ENCODE measurements around the gene UBL4B.

Gene UBL4B

DNA sequence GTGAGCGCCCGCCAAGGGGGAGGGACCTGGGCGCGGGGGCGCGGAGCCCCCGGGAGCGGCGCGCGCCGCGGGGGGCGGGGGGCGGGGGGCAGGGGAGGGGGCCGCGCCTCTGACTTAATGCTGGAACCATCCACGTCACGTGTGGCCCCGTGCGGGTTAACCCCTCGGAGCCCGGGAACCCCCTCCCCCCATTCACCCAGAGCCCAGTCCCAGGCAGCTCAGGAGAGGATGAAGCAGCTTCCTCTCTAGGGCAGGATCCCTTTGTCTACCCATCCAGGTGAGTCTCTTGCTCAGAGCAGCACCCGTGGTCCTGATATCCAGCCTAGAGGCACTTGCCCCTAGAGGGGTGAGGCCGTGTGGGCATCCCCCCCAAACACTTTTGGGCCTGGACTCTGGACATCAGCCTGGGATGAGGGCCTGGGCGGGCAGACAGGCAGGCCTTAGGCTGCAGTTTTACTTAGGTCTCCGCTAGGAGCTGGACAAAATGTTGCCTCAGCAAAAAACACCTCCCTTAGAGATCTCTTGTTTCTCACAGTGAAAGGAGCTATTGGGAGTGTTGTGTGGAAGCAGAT is 41.5 kb upstream of the UBL4B start, which contains the start of gene ALX3:
Gene ALX3 (minus strand): TSS at position 2 of the 572 bp plus-strand sequence. CDS start 60 bp downstream, outside the sequence.
- Histone ChIP-seq H3K9me3 (ENCODE audit: control insufficient read depth, insufficient read depth, low read depth, low read length) (no peaks in the 10 kb centered on the region), H3K4me1 (ENCODE audit: control insufficient read depth, insufficient read depth, low read length) (no peaks in the 10 kb centered on the region), H3K36me3 (ENCODE audit: control insufficient read depth in 2 of 2, insufficient read depth in 1 of 2, low read length in 2 of 2) (no peaks in the 10 kb centered on the region), H3K4me3 (ENCODE audit: low read depth, low read length) (no peak within 1 kb of the TSS), H3K27ac (ENCODE audit: extremely low read depth, low read depth, low read length) (no peak within 1 kb of the TSS)
- ChIA-PET POLR2A (no interaction called here), CTCF (interaction anchor here (1.0 to 1.8 kb wide), 6 partner anchors 11 to 63 kb away, joined by 3 to 15 read pairs (median 4); no protein-coding TSS in a partner anchor)
- TF ChIP-seq YY2 (tag by site-specific recombination; IDR thresholded peaks at IDR 0.05) (no peak), ZNF335 (tag by site-specific recombination; conservative IDR thresholded peaks at IDR 0.05) (no peak), ZNF600 (tag by site-specific recombination; IDR thresholded peaks at IDR 0.05) (no peak), ZNF777 (tag by site-specific recombination; IDR thresholded peaks at IDR 0.05; ENCODE audit: borderline replicate concordance) (no peak), ZNF785 (tag by site-specific recombination; IDR thresholded peaks at IDR 0.05) (no peak), ZNF140 (tag by site-specific recombination; IDR thresholded peaks at IDR 0.05) (no peak)
- TF ChIP-seq, protein P1, sequence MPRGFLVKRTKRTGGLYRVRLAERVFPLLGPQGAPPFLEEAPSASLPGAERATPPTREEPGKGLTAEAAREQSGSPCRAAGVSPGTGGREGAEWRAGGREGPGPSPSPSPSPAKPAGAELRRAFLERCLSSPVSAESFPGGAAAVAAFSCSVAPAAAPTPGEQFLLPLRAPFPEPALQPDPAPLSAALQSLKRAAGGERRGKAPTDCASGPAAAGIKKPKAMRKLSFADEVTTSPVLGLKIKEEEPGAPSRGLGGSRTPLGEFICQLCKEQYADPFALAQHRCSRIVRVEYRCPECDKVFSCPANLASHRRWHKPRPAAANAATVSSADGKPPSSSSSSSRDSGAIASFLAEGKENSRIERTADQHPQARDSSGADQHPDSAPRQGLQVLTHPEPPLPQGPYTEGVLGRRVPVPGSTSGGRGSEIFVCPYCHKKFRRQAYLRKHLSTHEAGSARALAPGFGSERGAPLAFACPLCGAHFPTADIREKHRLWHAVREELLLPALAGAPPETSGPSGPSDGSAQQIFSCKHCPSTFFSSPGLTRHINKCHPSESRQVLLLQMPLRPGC (tag by site-specific recombination; IDR thresholded peaks at IDR 0.05): no peak
- TF ChIP-seq, protein P2, sequence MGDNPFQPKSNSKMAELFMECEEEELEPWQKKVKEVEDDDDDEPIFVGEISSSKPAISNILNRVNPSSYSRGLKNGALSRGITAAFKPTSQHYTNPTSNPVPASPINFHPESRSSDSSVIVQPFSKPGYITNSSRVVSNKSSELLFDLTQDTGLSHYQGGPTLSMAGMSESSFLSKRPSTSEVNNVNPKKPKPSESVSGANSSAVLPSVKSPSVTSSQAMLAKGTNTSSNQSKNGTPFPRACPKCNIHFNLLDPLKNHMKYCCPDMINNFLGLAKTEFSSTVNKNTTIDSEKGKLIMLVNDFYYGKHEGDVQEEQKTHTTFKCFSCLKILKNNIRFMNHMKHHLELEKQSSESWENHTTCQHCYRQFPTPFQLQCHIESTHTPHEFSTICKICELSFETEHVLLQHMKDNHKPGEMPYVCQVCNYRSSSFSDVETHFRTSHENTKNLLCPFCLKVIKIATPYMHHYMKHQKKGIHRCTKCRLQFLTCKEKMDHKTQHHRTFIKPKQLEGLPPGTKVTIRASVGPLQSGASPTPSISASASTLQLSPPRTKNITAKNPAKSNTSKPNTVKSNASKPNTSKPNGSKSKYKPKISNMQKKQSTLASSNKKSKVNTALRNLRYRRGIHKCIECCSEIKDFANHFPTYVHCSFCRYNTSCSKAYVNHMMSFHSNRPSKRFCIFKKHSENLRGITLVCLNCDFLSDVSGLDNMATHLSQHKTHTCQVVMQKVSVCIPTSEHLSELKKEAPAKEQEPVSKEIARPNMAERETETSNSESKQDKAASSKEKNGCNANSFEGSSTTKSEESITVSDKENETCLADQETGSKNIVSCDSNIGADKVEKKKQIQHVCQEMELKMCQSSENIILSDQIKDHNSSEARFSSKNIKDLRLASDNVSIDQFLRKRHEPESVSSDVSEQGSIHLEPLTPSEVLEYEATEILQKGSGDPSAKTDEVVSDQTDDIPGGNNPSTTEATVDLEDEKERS (tag by site-specific recombination; IDR thresholded peaks at IDR 0.05): no peak
- TF ChIP-seq, protein P3, sequence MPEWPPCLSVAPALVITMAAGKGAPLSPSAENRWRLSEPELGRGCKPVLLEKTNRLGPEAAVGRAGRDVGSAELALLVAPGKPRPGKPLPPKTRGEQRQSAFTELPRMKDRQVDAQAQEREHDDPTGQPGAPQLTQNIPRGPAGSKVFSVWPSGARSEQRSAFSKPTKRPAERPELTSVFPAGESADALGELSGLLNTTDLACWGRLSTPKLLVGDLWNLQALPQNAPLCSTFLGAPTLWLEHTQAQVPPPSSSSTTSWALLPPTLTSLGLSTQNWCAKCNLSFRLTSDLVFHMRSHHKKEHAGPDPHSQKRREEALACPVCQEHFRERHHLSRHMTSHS (tag by site-specific recombination; IDR thresholded peaks at IDR 0.05): no peak

DNA sequence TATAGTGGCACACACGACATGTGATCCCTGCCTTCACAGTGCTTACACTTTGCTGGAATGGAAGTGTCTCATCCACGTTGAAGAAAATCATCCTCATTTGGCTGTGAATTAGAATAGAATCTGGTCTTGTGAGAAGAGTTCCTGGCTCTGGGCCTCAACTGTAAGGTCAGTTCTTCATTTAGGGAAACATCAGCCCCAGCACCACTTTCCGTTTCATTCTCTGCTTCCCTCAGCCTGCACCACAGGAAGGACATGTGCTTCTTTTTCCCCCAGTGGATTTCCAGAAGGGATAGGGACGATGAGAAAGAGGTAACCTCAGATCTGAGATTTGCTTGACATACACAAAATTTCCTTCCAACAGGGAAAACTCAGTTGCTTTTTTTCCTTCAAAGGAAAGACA is 38.1 kb upstream of the UBL4B start:
- Histone ChIP-seq H3K4me3 (ENCODE audit: low read depth, low read length) (no peak overlapping the region), H3K27ac (ENCODE audit: extremely low read depth, low read depth, low read length) (no peak overlapping the region), H3K9me3 (ENCODE audit: control insufficient read depth, insufficient read depth, low read depth, low read length) (no peaks in the 10 kb centered on the region), H3K4me1 (ENCODE audit: control insufficient read depth, insufficient read depth, low read length) (no peaks in the 10 kb centered on the region), H3K36me3 (ENCODE audit: control insufficient read depth in 2 of 2, insufficient read depth in 1 of 2, low read length in 2 of 2) (no peaks in the 10 kb centered on the region)
- POLR2A ChIA-PET: no interaction called here
- CTCF ChIA-PET: interaction anchor here (1.1 to 2.4 kb wide), 2 partner anchors 15 to 33 kb away, joined by 3 to 15 read pairs; no protein-coding TSS in a partner anchor
- TF ChIP-seq ZNF664 (tag by site-specific recombination; IDR thresholded peaks at IDR 0.05) (no peak), ZNF404 (tag by site-specific recombination; IDR thresholded peaks at IDR 0.05) (no peak), HOXA7 (CRISPR knock-in tag; IDR thresholded peaks at IDR 0.05; ENCODE audit: borderline replicate concordance) (no peak), ZNF248 (tag by site-specific recombination; IDR thresholded peaks at IDR 0.05) (no peak), ZNF146 (tag by site-specific recombination; IDR thresholded peaks at IDR 0.05) (no peak), ZNF324 (tag by site-specific recombination; IDR thresholded peaks at IDR 0.05) (no peak)
- TF ChIP-seq, protein P4, sequence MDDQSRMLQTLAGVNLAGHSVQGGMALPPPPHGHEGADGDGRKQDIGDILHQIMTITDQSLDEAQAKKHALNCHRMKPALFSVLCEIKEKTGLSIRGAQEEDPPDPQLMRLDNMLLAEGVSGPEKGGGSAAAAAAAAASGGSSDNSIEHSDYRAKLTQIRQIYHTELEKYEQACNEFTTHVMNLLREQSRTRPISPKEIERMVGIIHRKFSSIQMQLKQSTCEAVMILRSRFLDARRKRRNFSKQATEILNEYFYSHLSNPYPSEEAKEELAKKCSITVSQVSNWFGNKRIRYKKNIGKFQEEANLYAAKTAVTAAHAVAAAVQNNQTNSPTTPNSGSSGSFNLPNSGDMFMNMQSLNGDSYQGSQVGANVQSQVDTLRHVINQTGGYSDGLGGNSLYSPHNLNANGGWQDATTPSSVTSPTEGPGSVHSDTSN (CRISPR knock-in tag; IDR thresholded peaks at IDR 0.05): no peak
- TF ChIP-seq, protein P5, sequence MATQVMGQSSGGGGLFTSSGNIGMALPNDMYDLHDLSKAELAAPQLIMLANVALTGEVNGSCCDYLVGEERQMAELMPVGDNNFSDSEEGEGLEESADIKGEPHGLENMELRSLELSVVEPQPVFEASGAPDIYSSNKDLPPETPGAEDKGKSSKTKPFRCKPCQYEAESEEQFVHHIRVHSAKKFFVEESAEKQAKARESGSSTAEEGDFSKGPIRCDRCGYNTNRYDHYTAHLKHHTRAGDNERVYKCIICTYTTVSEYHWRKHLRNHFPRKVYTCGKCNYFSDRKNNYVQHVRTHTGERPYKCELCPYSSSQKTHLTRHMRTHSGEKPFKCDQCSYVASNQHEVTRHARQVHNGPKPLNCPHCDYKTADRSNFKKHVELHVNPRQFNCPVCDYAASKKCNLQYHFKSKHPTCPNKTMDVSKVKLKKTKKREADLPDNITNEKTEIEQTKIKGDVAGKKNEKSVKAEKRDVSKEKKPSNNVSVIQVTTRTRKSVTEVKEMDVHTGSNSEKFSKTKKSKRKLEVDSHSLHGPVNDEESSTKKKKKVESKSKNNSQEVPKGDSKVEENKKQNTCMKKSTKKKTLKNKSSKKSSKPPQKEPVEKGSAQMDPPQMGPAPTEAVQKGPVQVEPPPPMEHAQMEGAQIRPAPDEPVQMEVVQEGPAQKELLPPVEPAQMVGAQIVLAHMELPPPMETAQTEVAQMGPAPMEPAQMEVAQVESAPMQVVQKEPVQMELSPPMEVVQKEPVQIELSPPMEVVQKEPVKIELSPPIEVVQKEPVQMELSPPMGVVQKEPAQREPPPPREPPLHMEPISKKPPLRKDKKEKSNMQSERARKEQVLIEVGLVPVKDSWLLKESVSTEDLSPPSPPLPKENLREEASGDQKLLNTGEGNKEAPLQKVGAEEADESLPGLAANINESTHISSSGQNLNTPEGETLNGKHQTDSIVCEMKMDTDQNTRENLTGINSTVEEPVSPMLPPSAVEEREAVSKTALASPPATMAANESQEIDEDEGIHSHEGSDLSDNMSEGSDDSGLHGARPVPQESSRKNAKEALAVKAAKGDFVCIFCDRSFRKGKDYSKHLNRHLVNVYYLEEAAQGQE (tag by site-specific recombination; IDR thresholded peaks at IDR 0.05): no peak
- TF ChIP-seq, protein P6, sequence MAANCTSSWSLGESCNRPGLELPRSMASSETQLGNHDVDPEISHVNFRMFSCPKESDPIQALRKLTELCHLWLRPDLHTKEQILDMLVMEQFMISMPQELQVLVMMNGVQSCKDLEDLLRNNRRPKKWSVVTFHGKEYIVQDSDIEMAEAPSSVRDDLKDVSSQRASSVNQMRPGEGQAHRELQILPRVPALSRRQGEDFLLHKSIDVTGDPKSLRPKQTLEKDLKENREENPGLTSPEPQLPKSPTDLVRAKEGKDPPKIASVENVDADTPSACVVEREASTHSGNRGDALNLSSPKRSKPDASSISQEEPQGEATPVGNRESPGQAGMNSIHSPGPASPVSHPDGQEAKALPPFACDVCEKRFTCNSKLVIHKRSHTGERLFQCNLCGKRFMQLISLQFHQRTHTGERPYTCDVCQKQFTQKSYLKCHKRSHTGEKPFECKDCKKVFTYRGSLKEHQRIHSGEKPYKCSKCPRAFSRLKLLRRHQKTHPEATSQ (tag by site-specific recombination; IDR thresholded peaks at IDR 0.05): no peak
- TF ChIP-seq, protein P7, sequence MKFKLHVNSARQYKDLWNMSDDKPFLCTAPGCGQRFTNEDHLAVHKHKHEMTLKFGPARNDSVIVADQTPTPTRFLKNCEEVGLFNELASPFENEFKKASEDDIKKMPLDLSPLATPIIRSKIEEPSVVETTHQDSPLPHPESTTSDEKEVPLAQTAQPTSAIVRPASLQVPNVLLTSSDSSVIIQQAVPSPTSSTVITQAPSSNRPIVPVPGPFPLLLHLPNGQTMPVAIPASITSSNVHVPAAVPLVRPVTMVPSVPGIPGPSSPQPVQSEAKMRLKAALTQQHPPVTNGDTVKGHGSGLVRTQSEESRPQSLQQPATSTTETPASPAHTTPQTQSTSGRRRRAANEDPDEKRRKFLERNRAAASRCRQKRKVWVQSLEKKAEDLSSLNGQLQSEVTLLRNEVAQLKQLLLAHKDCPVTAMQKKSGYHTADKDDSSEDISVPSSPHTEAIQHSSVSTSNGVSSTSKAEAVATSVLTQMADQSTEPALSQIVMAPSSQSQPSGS (tag by site-specific recombination; IDR thresholded peaks at IDR 0.05; ENCODE audit: low read depth): no peak

All from HEK293 (cell line).